ENCODE results near the gene ZNF333.
A peak's percentile ranks its signal among the peaks of the same experiment; 100 is the strongest.

ZNF333 gene

DNA sequence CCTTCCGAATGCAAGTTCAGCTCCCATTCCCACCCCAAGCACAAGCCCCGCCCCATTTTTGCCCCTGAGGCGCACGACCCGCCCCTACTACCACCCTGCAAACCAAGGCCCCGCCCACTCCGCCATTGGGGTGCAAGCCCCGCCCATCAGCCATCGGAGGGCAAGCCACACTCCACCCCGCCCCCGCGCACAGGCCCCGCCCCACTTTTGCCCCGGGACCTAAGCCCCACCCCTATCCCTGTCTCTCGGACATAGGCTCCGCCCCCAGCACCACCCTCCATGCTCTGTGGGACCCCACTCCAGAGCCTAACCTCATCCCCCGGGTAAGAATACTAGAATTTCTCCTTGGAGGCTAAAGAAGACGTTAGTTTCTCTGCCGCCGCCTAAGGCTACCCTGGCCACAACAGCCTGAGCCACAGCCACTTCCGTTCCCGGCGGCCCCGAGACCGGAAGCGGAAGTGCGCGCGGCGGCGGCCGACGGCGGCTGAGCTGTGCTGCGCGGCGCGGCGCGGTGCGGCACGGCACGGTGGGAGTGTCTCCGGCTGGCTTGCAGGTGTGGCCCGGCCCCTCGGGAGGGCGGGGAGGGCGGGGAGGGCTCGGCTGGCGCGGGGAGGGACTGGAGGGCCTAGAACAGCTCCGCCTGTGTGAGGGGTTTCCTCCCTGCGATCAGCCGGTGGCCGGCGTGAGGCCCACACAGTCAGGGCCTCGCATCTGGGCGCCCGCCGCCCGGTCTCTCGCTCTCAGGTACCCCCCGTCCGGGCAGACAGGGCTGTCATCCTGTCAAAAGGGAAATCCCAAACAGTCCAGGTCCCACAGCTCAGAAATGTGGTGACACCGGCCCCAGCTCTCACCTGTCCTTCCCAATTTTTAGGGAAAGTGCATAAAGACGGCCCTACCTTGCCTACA, at the start of gene ZNF333:
ZNF333 (plus strand) TSS at position 451 of the 906 bp plus-strand sequence. CDS start 3,444 bp downstream, outside the sequence.
- DNase-seq (ENCODE audit: low spot score) = peak; percentile 97

DNA sequence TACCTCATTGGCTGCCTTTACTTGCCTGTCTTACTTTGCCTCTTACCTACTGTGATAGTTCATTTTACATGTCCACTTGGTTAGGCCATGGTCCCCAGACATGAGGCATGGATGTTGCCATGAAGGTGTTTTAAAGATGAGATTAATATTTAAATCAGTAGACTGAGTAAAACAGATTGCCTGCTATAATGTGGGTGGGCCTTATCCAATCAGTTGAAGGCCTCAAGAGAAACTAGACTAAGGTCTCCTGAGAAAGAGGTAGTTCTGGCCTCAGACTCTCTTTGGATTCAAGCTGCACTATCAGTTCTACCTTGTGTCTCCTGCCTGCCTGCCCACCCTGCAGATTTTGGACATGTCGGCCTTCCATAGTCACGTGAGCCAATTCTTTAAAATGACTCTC, 41.3 kb upstream of the ZNF333 start:
- no peak for DNase-seq (ENCODE audit: low spot score)

DNA sequence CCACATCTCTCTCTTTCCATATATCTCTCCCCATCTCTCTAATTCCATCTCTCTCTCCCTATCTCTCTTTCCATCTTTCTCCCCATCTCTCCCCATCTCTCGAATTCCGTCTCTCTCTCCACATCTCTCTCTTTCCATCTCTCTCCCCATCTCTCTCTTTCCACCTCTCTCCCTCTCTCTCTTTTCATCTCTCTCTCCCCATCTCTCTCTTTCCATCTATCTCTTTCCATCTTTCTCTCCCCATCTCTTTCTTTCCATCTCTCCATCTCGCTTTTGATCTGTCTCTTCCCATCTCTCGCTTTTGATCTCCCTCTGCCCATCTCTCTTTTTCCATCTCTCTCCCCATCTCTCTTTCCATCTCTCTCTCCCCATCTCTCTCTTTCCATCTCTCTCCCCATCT, 40.8 kb upstream of the ZNF333 start:
- no peak for DNase-seq (ENCODE audit: low spot score)

DNA sequence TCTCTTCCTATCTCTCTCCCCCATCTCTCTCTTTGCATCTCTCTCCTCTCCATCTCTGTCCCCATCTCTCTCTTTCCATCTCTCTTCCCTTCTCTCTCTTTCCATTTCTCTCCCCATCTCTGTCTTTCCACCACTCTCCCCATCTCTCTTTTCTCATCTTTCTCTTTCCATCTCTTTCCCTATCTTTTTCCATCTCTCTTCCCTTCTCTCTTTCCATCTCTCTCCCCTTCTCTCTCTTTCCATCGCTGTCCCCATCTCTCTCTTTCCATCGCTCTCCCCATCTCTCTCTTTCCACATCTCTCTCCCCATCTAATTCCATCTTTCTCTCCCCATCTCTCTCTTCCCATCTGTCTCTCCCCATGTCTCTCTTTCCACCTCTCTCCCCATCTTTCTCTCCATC, 39.7 kb upstream of the ZNF333 start:
- no peak for DNase-seq (ENCODE audit: low spot score)

DNA sequence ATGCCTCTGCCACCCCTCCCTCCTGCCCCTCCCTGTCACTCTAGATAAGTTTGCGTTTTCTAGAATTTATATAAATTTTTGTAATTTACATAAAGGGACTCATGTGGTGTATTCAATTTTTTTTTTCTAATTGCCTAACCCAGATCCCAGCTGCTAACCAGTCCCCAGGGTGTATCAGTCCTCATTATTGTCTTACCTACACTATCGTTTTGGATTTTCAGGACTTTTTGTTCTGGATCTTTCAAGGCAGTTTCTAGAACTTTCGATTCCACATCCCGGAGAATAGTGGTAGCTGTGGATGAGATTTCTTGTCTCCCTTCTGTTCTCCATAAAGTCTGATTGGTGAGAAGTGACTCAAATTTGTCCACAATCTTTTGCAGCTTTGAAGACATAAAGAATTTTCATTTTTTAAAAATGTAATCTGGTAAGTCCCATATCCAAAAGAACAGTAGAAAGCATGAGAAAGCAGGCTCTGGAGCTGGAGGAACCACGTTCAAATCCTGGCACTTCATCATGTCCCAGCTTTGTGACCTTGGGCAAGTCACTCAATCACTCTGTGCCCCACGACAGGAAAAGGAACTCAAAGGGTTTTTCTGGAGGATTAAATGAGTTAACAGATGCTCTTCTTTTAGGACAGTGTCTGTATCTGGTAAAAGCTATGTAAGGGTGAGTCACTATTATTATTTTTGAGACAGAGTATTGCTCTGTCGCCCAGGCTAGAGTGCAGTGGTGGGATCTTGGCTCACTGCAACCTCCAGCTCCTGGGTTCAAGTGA, 34.9 kb upstream of the ZNF333 start:
- DNase-seq (ENCODE audit: low spot score) = no peak

DNA sequence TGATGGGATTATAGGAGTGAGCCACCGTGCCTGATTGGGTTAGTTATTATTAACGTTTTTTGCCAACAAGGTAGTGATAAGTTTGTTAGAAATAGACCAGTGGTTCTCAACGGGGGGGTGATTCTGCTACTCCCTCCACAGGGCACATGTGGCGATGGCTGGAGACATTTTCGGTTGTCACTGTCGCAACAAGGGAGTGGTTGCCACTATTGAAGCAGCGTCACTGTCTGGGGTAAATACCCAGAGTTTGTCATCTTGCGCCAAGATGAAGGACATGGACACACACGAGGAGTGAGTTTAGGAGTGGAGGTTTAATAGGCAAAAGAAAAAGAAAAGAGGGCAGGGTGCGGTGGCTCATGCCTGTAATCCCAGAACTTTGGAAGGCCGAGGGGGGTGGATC, 34.1 kb upstream of the ZNF333 start:
- no peak for DNase-seq (ENCODE audit: low spot score)

DNA sequence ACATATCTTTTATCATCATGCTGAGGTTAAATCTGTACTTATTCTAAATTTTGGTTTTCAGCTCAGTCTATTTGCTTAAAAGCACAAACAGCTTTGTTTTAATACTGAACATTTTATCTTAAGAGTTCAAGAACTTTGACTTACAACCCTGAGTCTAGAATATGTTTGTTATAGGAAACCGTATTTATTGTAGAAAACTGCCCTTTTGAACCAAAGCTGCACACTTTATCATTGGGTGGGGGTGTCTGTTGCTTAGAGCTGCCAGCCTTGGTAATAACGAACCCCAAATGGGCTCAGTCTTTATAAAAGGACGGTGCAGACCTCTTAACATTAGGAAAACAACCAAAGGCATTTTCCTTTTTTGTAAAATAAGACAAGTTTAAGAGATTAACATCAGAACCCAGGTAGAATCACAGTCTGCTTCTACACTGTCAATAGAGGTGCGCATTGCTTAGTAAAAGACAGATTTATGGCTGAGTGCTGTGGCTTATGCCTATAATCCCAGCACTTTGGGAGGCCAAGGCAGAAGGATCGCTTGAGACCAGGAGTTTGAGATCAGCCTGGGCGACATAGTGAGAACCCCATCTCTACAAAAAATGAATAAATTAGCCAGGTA, 29.9 kb upstream of the ZNF333 start:
- no peak for DNase-seq (ENCODE audit: low spot score)

DNA sequence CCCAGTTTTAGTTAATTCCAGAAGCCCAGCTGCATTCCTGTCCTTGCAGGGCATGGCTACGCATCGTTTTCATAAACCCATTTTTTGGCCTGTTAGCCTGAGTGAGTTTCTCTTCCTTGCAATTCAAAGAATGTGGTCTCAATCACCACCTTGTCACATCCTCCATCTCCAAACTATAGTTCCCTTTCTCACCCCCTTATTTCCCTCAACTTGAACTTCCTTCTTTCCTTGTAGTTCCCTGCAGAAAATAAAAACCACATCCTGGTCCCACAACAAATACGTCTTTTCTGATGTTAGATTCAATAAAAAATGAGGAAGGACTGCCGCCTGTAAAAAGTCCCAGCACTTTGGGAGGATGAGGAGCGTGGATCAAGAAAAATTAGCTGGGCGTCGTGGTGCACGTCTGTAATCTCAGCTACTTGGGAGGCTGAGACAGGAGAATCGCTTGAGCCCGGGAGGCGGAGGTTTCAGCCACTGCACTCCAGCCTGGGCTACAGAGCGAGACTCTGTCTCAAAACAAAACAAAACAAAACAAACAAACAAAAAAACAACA, 28.4 kb upstream of the ZNF333 start:
- DNase-seq (ENCODE audit: low spot score) = no peak

DNA sequence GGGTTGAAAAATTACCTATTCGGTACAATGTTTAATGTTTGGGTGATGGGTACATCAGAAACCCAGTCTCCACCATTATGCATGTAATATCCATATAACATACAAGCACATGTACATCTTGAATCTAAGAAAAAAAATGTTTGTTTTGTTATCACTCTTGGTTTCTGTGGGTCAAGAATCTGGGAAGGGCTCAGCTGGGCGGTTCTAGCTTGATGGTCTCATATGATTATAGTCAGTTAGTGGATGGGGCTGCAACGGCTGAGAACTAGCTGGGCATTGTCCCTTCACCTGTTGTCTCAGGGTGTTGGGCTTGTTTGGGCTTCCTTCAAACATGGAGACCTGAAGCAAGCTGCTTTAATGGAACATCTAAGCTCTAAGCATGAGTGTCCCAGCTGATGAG, 19.9 kb upstream of the ZNF333 start:
- no peak for DNase-seq (ENCODE audit: low spot score)

DNA sequence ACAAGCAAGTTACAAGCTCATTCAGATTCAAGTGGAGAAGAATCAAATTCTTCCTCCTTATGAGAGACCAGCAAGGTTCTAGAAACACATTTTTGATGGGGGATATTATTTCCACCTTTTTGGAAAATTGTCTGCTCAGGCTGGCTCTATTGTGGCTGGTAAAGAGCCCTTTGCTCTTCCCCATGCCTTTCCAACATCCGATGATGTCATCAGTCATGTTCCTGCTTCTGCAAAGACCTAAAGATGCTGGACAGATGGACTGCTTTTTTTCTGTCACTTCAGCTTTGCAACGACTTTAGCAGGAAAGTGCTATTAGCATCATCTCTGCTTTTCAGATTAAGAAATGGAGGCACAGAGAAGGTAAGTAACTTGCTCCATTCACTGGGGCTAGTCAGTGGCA, 19.4 kb upstream of the ZNF333 start:
- no peak for DNase-seq (ENCODE audit: low spot score)

DNA sequence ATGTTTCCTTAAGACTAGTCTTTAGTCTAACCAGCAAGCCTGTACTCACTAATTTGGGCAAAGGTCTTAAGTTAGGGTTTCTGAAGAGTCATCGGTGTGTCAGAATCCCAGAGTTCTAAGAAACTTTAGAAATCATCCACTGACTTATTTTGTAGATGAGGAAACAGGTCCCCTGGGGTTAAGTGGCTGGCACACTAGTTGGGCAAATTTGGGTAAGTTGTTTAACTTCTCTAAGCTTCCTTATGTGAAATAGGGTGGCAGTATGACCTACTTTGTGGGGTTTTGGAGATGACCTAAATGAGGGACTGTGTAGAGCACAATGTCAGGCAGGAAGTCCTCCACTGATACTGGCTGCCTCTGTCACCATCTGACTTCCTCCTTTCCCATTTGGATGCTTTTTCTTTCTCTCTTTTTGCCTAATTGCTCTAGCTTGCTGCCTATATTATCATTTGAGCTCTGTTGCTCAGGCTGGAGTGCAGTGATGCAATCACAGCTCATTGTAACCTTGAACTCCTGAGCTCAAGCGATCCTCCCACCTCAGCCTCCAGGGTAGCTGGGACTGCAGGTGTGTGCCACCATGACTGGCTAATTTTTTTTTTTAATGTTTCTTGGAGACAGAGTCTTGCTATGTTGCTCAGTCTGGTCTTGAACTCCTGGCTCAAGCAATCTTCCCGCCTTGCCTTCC, 17.5 kb upstream of the ZNF333 start:
- DNase-seq (ENCODE audit: low spot score) = no peak

DNA sequence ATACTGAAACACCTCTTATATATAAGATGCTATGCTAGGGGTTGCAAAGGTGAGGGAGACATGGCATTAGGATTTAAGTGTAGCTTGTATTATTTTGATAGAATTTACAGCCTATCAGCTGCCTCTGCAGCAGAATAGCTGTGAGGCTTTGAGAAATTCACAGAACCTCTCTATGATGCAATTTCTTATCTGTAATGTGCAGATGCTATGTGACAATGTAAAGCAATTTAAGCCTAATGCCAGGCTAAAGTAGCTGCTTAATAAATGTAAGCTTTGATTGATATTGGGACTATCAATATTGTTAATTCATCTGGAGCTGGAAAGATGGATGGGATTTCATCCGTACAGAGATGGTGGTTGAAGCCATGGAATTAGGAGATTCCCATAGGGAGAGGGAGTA, 16.8 kb upstream of the ZNF333 start:
- DNase-seq (ENCODE audit: low spot score) = no peak

DNA sequence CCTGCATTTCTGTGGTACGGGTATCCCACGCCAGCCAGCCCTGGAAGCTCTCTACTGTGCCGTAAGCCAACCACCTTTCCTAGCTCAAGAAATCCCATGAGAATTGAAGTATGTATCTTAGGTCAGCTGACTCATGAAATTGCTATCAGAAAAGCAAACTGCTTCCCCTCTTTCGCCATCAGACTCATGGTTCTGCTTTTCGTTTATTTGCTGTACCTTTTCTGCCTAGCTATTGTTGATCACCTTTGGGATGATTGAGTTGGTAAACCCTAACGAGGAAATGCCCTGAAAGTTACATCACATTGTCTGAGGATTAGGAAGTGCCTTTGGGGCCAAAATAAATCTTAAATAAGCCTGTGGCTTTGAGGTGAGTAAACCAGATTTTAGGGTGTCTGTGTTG, 15.1 kb upstream of the ZNF333 start, which contains the start of gene ADGRE3:
ADGRE3 (minus strand) TSS at position 81 of the 400 bp plus-strand sequence; CDS start at position 7, 74 bp downstream.
- no peak for DNase-seq (ENCODE audit: low spot score)

DNA sequence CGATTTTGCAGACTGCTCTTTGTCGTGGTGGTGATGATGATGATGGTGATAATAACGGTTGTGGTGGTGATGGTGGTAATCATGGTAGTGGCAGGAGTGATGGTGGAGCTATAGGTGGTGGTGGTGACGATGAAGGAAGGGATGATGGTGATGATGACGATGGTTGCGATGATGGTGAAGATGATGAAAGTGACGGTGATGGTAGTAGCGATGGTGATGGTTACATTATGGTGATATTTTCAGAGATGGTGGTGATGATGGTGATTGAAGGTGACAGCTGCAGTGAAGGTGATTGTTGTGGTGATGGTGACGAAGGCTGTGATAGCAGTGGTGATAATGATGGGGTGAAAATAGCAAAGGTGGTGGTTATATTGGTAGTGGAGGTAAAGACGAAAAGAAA, 13.1 kb upstream of the ZNF333 start:
- DNase-seq (ENCODE audit: low spot score) = no peak

DNA sequence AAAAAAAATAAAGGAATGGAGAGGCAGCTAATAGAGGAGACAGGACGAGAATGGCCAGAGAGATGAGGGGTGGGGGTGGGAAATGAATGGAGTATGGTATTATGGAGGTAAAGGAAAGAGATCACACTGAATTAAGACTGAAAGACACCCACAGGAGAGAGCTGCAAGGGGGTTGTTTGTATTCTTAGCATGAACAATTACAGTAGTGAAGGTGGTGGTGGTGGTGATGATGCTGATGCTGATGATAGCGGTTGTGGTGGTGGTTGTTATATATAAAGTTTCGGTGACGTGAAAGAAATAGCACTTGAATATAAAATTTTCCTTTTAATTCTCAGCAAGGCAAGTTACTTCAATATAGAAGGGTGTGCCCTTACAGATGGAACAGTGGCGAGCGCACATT, 12.4 kb upstream of the ZNF333 start:
- DNase-seq (ENCODE audit: low spot score) = no peak

DNA sequence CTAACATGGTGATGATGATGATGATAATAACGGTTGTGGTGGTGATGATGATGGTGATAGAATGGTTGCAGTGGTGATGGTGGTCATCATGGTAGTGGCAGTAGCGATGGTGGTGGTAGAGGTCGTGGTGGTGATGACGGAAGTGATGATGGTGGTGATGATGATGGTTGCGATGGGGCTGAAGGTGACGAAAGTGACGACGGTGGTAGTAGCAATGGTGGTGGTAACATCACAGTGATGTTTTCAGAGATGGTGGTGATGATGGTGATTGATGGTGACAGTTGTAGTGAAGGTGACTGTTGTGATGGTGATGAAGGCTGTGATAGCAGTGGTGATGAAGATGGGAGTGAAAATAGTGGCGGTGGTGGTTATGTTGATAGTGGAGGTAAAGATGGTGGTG, 11.6 kb upstream of the ZNF333 start:
- DNase-seq (ENCODE audit: low spot score) = no peak

DNA sequence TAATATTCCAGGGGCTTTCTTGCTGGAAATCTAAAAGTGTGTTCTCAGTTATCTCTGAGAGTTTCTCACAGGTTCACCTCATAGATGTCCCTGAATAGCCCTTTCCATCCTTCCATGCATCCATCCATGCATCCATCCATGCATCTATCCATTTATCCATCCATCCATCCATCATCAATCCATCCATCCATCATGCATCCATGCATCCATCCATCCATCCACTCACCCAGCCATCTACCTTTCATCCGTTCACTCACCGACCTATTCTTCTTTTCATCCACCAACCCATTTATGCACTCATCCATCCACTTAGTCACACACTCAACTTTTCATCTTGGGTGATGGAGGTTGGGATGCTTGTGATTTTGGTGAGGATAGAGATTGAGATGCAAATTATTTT, 7.8 kb upstream of the ZNF333 start:
- no peak for DNase-seq (ENCODE audit: low spot score)

DNA sequence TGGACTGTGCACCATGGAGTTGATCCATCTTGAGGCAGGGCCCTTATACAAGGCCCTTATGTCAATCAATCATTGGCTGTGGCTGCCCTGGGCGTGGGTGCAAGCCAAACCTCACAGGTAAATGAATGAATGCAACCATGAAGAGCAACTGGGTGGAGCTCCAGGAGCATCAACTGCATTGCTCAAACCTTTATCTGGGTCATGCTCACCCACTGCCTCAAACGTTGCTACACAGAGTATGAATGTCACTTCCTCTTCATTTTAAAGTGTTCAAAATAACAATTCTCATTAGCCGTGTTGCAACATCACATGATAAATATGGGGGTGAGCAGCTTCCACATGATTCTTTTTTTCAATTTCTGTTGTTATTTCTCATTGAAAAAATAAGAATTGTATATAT, 6.4 kb upstream of the ZNF333 start:
- DNase-seq (ENCODE audit: low spot score) = no peak

DNA sequence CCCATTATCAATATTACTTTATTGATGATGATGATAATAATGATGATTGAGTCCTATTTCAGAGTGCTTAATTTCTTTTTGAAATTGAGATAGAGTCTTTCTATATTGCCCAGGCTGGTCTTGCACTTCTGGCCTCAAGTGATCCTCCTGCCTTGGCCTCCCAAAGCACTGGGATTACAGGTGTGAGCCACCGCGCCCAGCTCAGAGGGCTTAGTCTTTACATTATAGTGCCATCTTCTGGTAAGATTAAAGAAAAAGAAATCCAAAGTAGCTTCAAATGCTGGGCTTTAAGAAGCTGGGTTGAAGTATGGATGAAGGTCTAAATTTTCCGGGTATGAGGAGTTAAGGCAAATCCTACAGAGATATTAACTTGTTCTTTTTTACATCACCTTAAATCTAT, 3.4 kb upstream of the ZNF333 start:
- DNase-seq (ENCODE audit: low spot score) = peak; percentile 22

DNA sequence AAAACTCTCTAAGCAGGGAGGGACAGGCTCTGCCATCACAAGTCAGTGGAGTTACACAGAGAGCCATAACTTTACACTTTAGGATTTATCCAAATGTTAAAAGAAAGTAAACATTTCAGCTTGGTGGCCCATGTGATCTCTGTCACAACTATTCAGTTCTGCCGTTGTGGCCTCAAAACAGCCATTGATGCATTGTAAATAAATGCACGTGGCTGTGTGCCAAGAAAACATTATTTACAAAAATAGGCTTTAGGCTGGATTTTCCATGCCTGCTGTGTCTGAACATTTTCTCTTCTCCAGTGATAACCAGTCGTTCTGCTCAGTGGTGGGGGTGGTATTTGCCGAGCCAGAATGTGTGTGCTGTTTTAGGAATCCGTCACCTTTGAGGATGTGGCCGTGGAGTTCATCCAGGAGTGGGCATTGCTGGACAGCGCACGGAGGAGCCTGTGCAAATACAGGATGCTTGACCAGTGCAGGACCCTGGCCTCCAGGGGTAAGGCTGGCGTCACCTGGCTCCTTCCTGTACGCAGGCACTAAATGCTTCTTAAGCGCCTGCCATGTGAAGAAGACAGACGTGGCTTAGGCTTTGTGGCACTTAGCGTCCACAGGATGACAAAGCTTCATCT, 4.9 kb downstream of the ZNF333 start:
- no peak for DNase-seq (ENCODE audit: low spot score)

DNA sequence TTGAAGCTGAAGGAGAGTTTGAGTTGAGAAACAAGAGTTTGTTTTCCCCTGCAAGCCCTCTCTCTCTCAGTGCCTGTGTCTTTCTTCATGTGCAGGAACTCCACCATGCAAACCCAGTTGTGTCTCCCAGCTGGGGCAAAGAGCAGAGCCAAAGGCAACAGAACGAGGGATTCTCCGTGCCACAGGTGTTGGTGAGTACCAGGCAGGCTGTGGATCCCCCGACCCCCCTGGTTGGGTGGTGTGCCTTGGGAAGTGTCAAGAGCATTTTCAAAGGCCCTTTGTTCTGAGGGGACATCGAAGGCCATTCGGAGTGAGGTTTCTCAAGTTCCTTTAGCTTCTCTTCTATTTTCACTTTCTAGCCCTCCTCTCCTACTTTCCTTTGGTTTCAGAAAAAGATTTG, 5.6 kb downstream of the ZNF333 start:
- DNase-seq (ENCODE audit: low spot score) = no peak

All from hematopoietic multipotent progenitor cell treated with erythropoietin and hydrocortisone succinate and interleukin-3 and kit ligand, for 15 days (in vitro differentiated cells).